A673 (cell line): ENCODE results near the gene NOS3.

ENCODE experiments used
- CTCF ChIP-seq: fragments of 300-800, 200-600 bp; sonication (generic); conservative IDR thresholded peaks from 2 replicates; pipeline ENCODE4 v1.5.1; 2017; ENCODE audit warnings: low read depth, mild to moderate bottlenecking, antibody characterized with exemption, low read length, moderate library complexity, mixed read lengths
- EZH2 ChIP-seq: fragments of 200-600 bp; sonication (generic); IDR thresholded peaks from 2 replicates; pipeline ENCODE4 v1.6.1; 2017; ENCODE audit warnings: borderline replicate concordance, low read depth, mild to moderate bottlenecking, mixed read lengths, antibody characterized with exemption, low read length; ENCODE audit not compliant: poor library complexity, severe bottlenecking

- no peak for TF ChIP-seq CTCF
- no peak for TF ChIP-seq EZH2
Measured at GRCh38 chr7:150955519-150956394, 35.1 kb upstream of the NOS3 start.
